HL-60 (cell line): Measurements from ENCODE around the gene TBATA.

Experiments
- DNase-seq, 2 experiments: peaks; one replicate each; pipeline ENCODE4 v3.0.0-alpha.2; 2010 to 2020; ENCODE audit warnings: low read depth in 1 of 2, low spot score in 1 of 2
- H3K27ac ChIP-seq: fragments of 250-450 bp; sonication (Bioruptor Pico); replicated peaks from 2 replicates; pipeline ENCODE4 v1.5.1; 2020; ENCODE audit warnings: mild to moderate bottlenecking, moderate library complexity
- H3K27me3 ChIP-seq: fragments of 250-450 bp; sonication (Bioruptor Pico); 2 replicates; pipeline ENCODE4 v1.5.1; 2021; ENCODE audit warnings: mild to moderate bottlenecking, moderate library complexity; ENCODE audit not compliant: insufficient read depth, poor library complexity, severe bottlenecking
- H3K4me3 ChIP-seq: replicated peaks from 2 replicates; pipeline ENCODE4 v1.5.1; 2011; ENCODE audit warnings: mild to moderate bottlenecking, control low read depth, low read length; ENCODE audit not compliant: insufficient read depth
- CTCF ChIP-seq: IDR thresholded peaks from one replicate; pipeline ENCODE4 v1.5.1; 2011; ENCODE audit warnings: low read length, control low read depth, inconsistent platforms; ENCODE audit not compliant: insufficient read depth
- GABPA ChIP-seq: IDR thresholded peaks from 2 replicates; pipeline ENCODE4 v1.6.1; 2012; ENCODE audit warnings: low read depth
- POLR2AphosphoS5 ChIP-seq: IDR thresholded peaks from 2 replicates; pipeline ENCODE4 v1.6.1; 2012; ENCODE audit warnings: low read depth
- REST ChIP-seq: IDR thresholded peaks from 2 replicates; pipeline ENCODE4 v1.6.1; 2012; ENCODE audit warnings: low read depth; ENCODE audit not compliant: insufficient replicate concordance
- SPI1 ChIP-seq: IDR thresholded peaks from 2 replicates; pipeline ENCODE4 v1.6.1; 2012; ENCODE audit warnings: low read depth, mild to moderate bottlenecking, borderline replicate concordance

The TBATA gene

GRCh38 chr10:70833601-70834000 is 48.4 kb upstream of the TBATA start:
- DNase-seq: no peak
- TF ChIP-seq CTCF (no peak), REST (no peak)
- H3K27me3 ChIP-seq: no peaks in the 10 kb centered on the region
- H3K4me3 ChIP-seq: no peak overlapping the region
- H3K27ac ChIP-seq: no peak overlapping the region

- DNase-seq: peak in 1 of 2 experiments; percentile 7
- no peak overlapping the region for H3K4me3 ChIP-seq
- no peak overlapping the region for H3K27ac ChIP-seq
- no peaks in the 10 kb centered on the region for H3K27me3 ChIP-seq
- TF ChIP-seq CTCF: no peak
- no peak for TF ChIP-seq POLR2AphosphoS5
- no peak for TF ChIP-seq SPI1
- no peak for TF ChIP-seq REST
- TF ChIP-seq GABPA: no peak
Observed at GRCh38 chr10:70832852-70833528, 47.8 kb upstream of the TBATA start.

- H3K27ac ChIP-seq: no peak overlapping the region
- no peak for DNase-seq
- no peaks in the 10 kb centered on the region for H3K27me3 ChIP-seq
- no peak overlapping the region for H3K4me3 ChIP-seq
- no peak for TF ChIP-seq SPI1
- TF ChIP-seq CTCF: no peak
- no peak for TF ChIP-seq REST
- TF ChIP-seq POLR2AphosphoS5: no peak
- TF ChIP-seq GABPA: no peak
Observed at GRCh38 chr10:70832221-70832620, 47.0 kb upstream of the TBATA start.
